NCI-H2081 (cell line): ENCODE measurements around the gene BEND3.

Source experiments
- DNase-seq, 2 experiments: peaks; one replicate each; lab custom pipeline; 2025; lab: John Stamatoyannopoulos, UW

The BEND3 gene

GRCh38 chr6:107083047-107083768 lies 32.1 kb downstream of the BEND3 start:
- DNase-seq = no peak

- DNase-seq = no peak
Measured at GRCh38 chr6:107082045-107082444, 33.3 kb downstream of the BEND3 start.

- DNase-seq = no peak
Measured at GRCh38 chr6:107080036-107080435, 35.3 kb downstream of the BEND3 start.

GRCh38 chr6:107079429-107079828 lies 35.9 kb downstream of the BEND3 start:
- no peak for DNase-seq

GRCh38 chr6:107077710-107078109 lies 37.6 kb downstream of the BEND3 start:
- DNase-seq = no peak

- no peak for DNase-seq
Measured at GRCh38 chr6:107075951-107076381, 39.3 kb downstream of the BEND3 start.

GRCh38 chr6:107070686-107071085 lies 44.6 kb downstream of the BEND3 start:
- DNase-seq = no peak

- DNase-seq = no peak
Measured at GRCh38 chr6:107069631-107070548, 45.4 kb downstream of the BEND3 start.

GRCh38 chr6:107068691-107069630 lies 46.4 kb downstream of the BEND3 start:
- DNase-seq = no peak

GRCh38 chr6:107066697-107067659 lies 48.3 kb downstream of the BEND3 start:
- DNase-seq = no peak

- no peak for DNase-seq
Measured at GRCh38 chr6:107064579-107065065, 50.7 kb downstream of the BEND3 start.

GRCh38 chr6:107062691-107063090 lies 52.6 kb downstream of the BEND3 start:
- DNase-seq = no peak

- DNase-seq = no peak
Measured at GRCh38 chr6:107061125-107062020, 53.9 kb downstream of the BEND3 start.

GRCh38 chr6:107060704-107061103 lies 54.6 kb downstream of the BEND3 start:
- DNase-seq = no peak

GRCh38 chr6:107059606-107060005 lies 55.7 kb downstream of the BEND3 start:
- DNase-seq = no peak

GRCh38 chr6:107057679-107058078 lies 57.6 kb downstream of the BEND3 start:
- no peak for DNase-seq

GRCh38 chr6:107056796-107057195 lies 58.5 kb downstream of the BEND3 start:
- no peak for DNase-seq

GRCh38 chr6:107047807-107048206 lies 67.5 kb downstream of the BEND3 start:
- DNase-seq = no peak

- DNase-seq = peak; percentile 25 to 81
Measured at GRCh38 chr6:107045826-107046675, 69.3 kb downstream of the BEND3 start.
